Measurements from ENCODE around the gene SLITRK3.

GRCh38 chr3:165181556-165181955 lies 14.6 kb downstream of the SLITRK3 start:
- TF ChIP-seq CTCF (conservative IDR thresholded peaks at IDR 0.05 in 1 of 2, IDR thresholded peaks at IDR 0.05 in 1 of 2; ENCODE audit: extremely low read depth in 1 of 2, insufficient read depth in 1 of 2, low read depth in 1 of 2, low read length in 2 of 2) (no peak), EZH2 (IDR thresholded peaks at IDR 0.05; ENCODE audit: borderline replicate concordance, low read length) (no peak)
